Immature natural killer cell (primary cell): ENCODE data around the gene BACH2. TPM values are rescaled to one million over a fixed set of nuclear protein-coding genes. Genes with fewer than 3 reads are reported as not detected.
A peak's percentile ranks its signal among the peaks of the same experiment; 100 is the strongest.
"Not testable (repeated sequence)": the region's sequence is repeated elsewhere in the genome, so short reads cannot be mapped to it uniquely, and the experiment has no call there.

Source experiments
- DNase-seq, 3 donors: peaks; one replicate each; pipeline ENCODE4 v3.0.0; 2022; ENCODE audit warnings: mixed read lengths in 1 of 3
- H3K27ac Mint-ChIP-seq, 6 donors: one replicate each; pipeline ENCODE4 v1.8.0; 2020; ENCODE audit warnings: mixed read lengths in 6 of 6, mild to moderate bottlenecking in 5 of 6, inconsistent platforms in 4 of 6, moderate library complexity in 3 of 6
- H3K27me3 Mint-ChIP-seq, 3 donors: one replicate each; pipeline ENCODE4 v1.8.0; 2020 to 2021; ENCODE audit warnings: low read depth in 3 of 3, mild to moderate bottlenecking in 3 of 3, mixed read lengths in 3 of 3, moderate library complexity in 3 of 3, inconsistent platforms in 1 of 3
- H3K36me3 Mint-ChIP-seq, 3 donors: one replicate each; pipeline ENCODE4 v1.8.0; 2020; ENCODE audit warnings: mixed read lengths in 3 of 3, inconsistent platforms in 2 of 3, mild to moderate bottlenecking in 2 of 3
- H3K4me1 Mint-ChIP-seq, 2 donors: one replicate each; pipeline ENCODE4 v1.8.0; 2020; ENCODE audit warnings: inconsistent platforms in 2 of 2, mild to moderate bottlenecking in 2 of 2, mixed read lengths in 2 of 2, moderate library complexity in 1 of 2
- H3K4me3 Mint-ChIP-seq, 5 donors: one replicate each; pipeline ENCODE4 v1.8.0; 2020; ENCODE audit warnings: mild to moderate bottlenecking in 5 of 5, mixed read lengths in 5 of 5, inconsistent platforms in 3 of 5, moderate library complexity in 3 of 5
- H3K9me3 Mint-ChIP-seq, 6 donors: one replicate each; pipeline ENCODE4 v1.8.0; 2020; ENCODE audit warnings: mild to moderate bottlenecking in 6 of 6, mixed read lengths in 6 of 6, inconsistent platforms in 4 of 6, moderate library complexity in 3 of 6
- polyA plus RNA-seq, 3 donors: library from polyadenylated mRNA; unstranded; fragments of 300-500 nt; fragmentation: Illumina TruSeq; gene quantifications; one replicate each; pipeline ENCODE4 v1.2.3, GENCODE V29; 2021

Gene BACH2
- polyA plus RNA-seq, 3 donors from 2014 or later: 2.3 to 8.1 (median 8.0) TPM

DNA sequence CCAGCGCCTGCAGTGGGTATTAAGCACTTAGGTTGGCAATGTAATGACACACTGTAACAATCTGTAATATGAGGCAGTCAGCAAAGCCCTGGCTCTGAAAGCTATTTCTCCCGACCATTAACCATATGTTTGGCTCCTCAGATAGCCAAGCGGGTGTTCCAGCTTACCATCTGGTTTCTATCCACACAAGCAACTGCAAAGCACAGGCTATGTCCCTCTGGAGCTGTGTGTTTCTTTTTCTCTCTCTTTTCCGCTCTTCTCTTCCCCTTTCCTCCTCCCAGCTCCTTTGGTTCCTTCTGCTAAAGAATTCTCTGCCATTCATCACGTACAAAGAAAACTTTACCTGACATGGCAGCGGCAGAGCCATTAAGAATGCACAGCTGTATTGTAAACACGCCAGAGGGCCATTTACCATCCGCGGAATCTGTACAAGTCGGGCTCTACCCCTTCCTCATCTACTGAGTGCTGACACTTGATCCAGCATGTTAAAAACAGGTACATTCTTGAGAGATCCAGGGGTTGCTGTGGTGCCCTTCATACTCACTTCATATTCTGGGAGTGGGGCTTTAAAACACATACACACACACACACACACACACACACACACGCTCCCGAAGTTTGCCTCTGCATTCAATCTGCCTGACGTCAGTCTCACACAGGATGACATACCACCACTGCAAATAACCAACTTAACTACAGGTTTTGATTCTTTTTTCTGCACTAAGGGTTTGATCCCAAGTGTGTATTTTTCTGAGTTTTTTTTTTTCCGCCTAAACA lies 77.2 kb downstream of the BACH2 start:
- DNase-seq: no peak
- Mint-ChIP-seq H3K9me3 (peaks cover 0 to 6% (median 1%) of the 10 kb centered on the region in 6 donors), H3K4me1 (peaks cover 0 to 2% of the 10 kb centered on the region in 2 donors), H3K27me3 (peaks cover 0 to 2% (median 2%) of the 10 kb centered on the region in 3 donors), H3K36me3 (peaks cover 0 to 7% (median 7%) of the 10 kb centered on the region in 3 donors), H3K4me3 (no peak overlapping the region), H3K27ac (no peak overlapping the region)

DNA sequence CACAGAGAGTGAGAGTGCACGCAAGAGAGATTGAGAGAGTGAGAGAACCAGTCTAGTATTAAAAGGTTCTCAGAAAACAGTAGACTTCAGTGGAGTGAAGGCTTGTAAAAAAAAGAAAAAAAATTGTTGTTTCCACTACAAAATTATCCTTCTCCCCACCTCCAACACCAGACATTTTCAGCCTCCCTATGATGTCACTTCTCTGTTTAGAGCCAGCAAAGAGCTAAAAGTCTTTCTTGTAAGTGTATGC lies 77.8 kb downstream of the BACH2 start:
- peaks cover 0 to 6% (median 1%) of the 10 kb centered on the region in 6 donors for H3K9me3 Mint-ChIP-seq
- H3K4me3 Mint-ChIP-seq: no peak overlapping the region
- H3K27ac Mint-ChIP-seq: no peak overlapping the region
- peaks cover 0 to 2% (median 2%) of the 10 kb centered on the region in 3 donors for H3K27me3 Mint-ChIP-seq
- peaks cover 0 to 2% of the 10 kb centered on the region in 2 donors for H3K4me1 Mint-ChIP-seq
- H3K36me3 Mint-ChIP-seq: peaks cover 0 to 7% (median 7%) of the 10 kb centered on the region in 3 donors
- no peak for DNase-seq

DNA sequence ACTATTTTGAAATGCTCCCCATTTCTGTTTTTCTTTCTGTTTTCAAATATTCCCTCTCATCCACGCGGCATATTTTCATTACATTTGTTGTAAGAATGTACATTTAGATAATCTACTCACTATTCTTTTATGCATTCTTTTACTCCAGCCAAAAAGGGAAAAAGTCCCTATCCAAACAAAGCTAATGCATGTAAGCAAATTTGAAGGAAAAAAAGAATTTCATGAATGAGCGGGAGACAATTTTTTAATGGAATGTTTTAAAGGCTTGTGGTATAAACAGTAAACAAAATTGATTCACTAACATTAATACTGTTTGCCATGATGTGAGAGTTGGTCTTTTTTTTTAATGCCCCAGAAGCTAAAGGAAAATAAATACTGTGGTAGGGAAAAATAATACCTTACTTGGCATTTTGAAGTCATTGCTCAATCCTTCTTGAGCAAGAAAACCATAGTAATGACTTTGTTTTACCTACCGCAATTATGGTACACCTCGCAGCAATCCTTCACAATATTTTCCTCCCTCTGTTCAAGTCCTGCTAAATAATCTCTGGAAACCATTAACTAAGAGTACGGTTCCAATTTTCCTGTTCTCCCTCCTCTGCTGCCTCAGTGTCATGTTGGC lies 79.0 kb downstream of the BACH2 start:
- no peak overlapping the region for H3K27ac Mint-ChIP-seq
- H3K4me1 Mint-ChIP-seq: peaks cover 0 to 2% of the 10 kb centered on the region in 2 donors
- DNase-seq: no peak
- no peak overlapping the region for H3K4me3 Mint-ChIP-seq
- peaks cover 0 to 1% (median 0%) of the 10 kb centered on the region in 3 donors for H3K27me3 Mint-ChIP-seq
- H3K36me3 Mint-ChIP-seq: peaks cover 0 to 2% (median 2%) of the 10 kb centered on the region in 3 donors
- H3K9me3 Mint-ChIP-seq: peaks cover 0 to 2% (median 0%) of the 10 kb centered on the region in 6 donors

DNA sequence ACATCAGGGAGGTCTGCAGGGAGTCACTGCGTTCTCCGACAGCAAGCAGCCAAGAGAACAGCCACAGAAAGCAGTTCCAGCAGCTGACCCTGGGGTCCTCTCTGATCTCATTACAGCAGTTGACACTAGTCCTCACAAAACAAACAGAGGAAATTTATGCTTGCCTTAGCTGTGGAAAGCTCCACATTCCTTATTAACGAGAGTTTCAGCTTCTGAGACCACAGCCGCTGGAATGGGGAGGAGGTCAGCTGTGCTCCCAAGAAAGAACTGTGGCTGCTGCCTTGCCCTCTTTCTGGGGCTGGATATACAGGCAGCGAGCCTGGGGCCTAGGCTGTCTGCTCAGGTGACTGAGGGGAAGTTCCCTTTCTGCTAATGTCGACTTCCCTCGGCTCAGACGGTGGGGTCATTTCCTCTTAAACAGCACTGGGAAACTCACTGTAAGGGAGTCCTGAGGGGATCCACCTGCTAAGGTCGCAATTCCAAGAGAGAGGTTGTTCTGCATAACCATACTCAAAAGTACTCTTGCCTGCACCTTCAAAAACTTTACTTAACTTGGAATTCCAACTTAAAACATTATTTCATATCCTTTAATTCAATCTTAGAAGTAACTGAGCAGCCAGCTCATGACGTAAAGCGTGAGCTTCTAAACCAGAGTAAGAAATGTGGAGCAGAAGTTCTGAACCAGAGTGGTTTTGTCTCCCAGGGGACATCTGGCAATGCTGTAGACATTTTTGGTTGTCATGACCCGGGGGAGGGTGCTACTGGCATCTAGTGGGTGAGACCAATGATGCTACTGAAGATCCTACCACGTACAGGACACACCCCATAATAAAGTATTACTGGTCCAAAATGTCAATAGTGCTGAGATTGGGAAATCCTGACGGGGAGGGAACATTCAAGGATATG lies 80.3 kb downstream of the BACH2 start:
- DNase-seq: no peak
- Mint-ChIP-seq H3K27me3 (no peaks in the 10 kb centered on the region), H3K9me3 (no peaks in the 10 kb centered on the region), H3K4me1 (peaks cover 0 to 2% of the 10 kb centered on the region in 2 donors), H3K4me3 (no peak overlapping the region), H3K27ac (peak overlapping the region in 4 of 6 donors; percentile 25 to 73 (median 44)), H3K36me3 (no peaks in the 10 kb centered on the region)

DNA sequence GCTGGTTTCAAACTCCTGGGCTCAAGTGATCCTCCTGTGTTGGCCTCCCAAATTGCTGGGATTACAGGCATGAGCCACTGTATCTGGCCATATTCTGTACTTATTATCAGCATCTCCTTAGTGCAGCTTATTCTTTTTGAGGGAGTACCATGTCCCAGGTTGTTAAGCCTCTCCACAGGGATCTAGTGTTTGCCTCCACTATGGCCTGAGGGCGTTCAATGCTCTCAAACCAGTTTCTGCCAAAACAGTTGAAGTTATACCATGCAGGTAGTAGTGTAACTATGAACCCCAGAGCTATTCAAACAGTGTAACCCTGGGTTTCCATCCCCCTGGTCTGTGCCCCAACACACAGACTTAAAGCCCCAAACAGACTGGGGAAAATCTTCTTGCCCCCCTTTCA lies 81.7 kb downstream of the BACH2 start:
- Mint-ChIP-seq H3K27ac (peak overlapping the region in 1 of 6 donors; percentile 11), H3K36me3 (no peaks in the 10 kb centered on the region), H3K4me3 (no peak overlapping the region), H3K27me3 (peaks cover 0 to 4% (median 0%) of the 10 kb centered on the region in 3 donors), H3K9me3 (no peaks in the 10 kb centered on the region), H3K4me1 (peaks cover 2% of the 10 kb centered on the region in 2 donors)
- DNase-seq: no peak

DNA sequence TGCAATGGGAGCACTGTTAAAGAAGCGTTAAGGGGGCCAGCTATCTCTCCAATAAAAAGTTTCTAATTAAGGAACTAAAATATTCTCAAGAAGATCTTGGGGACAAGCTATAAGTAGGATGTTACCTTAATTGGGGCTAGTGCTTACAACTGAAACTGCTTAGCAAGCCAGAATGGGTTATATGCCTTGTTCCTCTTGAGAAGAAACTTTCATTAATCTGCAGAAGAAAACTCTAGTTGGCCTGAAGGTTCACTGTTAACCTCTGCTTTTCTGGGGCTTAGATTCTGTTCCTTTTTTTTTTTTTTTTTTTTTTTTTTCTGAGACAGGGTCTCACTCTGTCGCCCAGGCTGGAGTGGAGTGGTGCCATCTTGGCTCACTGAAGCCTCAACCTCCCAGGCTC lies 82.2 kb downstream of the BACH2 start:
- Mint-ChIP-seq H3K9me3 (no peaks in the 10 kb centered on the region), H3K4me1 (peaks cover 4 to 7% of the 10 kb centered on the region in 2 donors), H3K36me3 (no peaks in the 10 kb centered on the region), H3K27me3 (peaks cover 0 to 4% (median 0%) of the 10 kb centered on the region in 3 donors), H3K4me3 (no peak overlapping the region), H3K27ac (peak overlapping the region in 2 of 6 donors; percentile 18 to 49)
- DNase-seq: no peak

DNA sequence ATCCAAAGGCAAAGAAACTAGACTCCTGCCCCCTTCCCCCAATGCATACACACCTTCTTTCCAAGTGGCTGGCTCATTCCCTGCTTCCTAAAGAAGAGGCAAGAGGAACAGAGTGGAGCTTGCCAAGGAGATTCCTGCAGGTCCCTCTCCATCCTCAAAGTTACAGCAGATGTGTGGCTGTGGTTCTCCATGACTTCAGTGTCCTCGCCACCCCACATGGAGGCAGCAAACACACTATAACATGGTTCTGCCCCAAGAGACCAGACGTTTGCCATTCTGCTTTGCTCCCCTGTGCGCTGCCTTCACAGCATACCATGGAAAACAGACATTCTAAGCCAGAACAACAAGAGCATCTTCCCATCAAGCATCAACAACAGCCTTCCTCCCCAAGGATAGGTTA lies 84.4 kb downstream of the BACH2 start:
- peaks cover 4 to 10% of the 10 kb centered on the region in 2 donors for H3K4me1 Mint-ChIP-seq
- no peak overlapping the region for H3K4me3 Mint-ChIP-seq
- peaks cover 0 to 4% (median 3%) of the 10 kb centered on the region in 3 donors for H3K27me3 Mint-ChIP-seq
- no peak for DNase-seq
- no peaks in the 10 kb centered on the region for H3K36me3 Mint-ChIP-seq
- H3K9me3 Mint-ChIP-seq: no peaks in the 10 kb centered on the region
- peak overlapping the region in 2 of 6 donors; percentile 6 to 71 for H3K27ac Mint-ChIP-seq

DNA sequence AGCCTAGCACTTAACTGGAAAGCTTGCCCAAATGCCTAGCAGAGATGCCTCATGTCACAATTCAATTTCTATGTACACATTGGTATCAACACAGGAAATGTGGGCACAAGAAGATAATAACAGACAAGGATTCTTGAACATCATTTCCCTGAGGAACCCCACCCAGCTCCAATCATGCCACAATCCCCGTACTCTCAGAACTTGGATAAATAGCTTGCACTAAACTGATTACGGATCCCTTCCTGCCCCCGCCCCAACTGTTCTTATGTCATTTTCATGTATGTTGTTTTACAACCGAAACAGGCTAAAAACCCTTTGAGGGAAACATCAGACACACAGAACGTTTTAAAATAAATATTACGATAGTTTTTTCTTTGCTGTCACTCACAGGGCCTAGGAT lies 87.1 kb downstream of the BACH2 start:
- DNase-seq: no peak
- Mint-ChIP-seq H3K4me1 (peaks cover 2 to 10% of the 10 kb centered on the region in 2 donors), H3K36me3 (no peaks in the 10 kb centered on the region), H3K4me3 (no peak overlapping the region), H3K27me3 (peaks cover 0 to 11% (median 3%) of the 10 kb centered on the region in 3 donors), H3K9me3 (no peaks in the 10 kb centered on the region), H3K27ac (no peak overlapping the region)

DNA sequence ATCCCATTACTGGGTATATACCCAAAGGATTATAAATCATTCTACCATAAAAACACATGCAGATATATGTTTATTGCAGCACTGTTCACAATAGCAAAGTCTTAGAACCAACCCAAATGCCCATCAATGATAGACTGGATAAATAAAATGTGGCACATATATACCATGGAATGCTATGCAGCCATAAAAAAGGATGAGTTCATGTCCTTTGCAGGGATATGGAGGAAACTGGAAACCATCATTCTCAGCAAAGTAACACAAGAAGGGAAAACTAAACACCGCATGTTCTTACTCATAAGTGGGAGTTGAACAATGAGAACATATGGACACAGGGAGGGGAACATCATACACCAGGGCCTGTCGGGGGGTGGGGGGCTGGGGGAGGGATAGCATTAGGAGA lies 88.0 kb downstream of the BACH2 start:
- H3K27me3 Mint-ChIP-seq: peaks cover 0 to 11% (median 5%) of the 10 kb centered on the region in 3 donors
- H3K4me3 Mint-ChIP-seq, H3K27ac Mint-ChIP-seq, H3K9me3 Mint-ChIP-seq, DNase-seq, H3K36me3 Mint-ChIP-seq: not testable (repeated sequence)
- peaks cover 2 to 10% of the 10 kb centered on the region in 2 donors for H3K4me1 Mint-ChIP-seq

DNA sequence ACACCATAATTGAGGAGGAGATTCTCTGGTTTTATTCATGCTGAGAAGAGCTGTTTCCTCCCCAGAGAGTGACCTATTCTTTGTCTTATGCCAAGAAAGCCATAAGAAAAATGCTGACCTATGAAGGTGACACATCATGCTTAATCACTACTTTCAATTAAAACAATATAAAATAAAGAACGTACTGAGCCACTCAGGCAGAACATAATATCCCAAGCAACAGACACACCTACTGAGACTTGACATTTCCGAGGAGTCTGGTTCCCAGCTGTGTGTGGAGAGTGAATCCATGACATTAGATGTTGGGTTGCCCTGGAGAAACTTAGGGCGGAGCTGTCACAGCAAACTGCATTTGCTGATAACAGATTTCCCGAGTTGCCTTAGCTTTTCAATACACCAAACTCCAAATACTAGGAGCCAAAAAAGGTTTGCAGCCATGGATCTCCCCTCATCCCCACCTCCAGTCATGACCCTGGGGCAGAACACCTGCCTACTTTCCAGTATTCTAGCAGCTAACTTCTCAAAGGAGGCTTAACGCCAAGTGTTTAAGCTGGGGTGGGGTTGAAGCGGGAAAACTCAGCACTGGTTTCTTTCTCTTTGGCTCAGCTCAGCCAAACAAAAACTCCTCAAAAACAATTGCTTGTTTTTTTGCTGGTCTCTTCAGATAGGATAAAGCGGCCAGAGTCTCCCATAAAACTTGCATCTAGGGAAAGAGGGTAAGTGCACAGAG lies 92.2 kb downstream of the BACH2 start:
- no peaks in the 10 kb centered on the region for H3K9me3 Mint-ChIP-seq
- no peaks in the 10 kb centered on the region for H3K36me3 Mint-ChIP-seq
- DNase-seq: no peak
- H3K4me3 Mint-ChIP-seq: no peak overlapping the region
- peaks cover 6 to 16% of the 10 kb centered on the region in 2 donors for H3K4me1 Mint-ChIP-seq
- H3K27me3 Mint-ChIP-seq: peaks cover 0 to 8% (median 7%) of the 10 kb centered on the region in 3 donors
- H3K27ac Mint-ChIP-seq: no peak overlapping the region

DNA sequence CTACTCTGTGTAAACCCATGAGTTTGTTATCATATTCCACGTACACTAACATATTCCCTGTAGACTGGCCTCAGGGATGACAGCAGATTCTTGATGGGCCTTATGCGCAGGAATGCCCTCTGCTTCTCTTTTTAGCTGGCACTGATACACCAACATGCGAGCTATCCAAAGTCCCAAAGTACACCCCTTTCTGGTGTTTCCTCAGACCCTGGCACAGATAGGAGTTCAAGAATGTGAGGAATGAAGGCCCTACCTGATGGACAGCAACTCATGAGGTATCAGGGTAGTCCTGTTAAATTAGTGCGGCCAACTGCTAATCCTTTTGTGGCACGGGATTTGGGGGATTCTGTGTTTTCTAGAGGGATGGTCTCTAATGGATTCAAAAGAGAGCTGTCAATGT lies 93.0 kb downstream of the BACH2 start:
- Mint-ChIP-seq H3K4me3 (no peak overlapping the region), H3K36me3 (no peaks in the 10 kb centered on the region), H3K27me3 (peaks cover 0 to 9% (median 7%) of the 10 kb centered on the region in 3 donors), H3K27ac (no peak overlapping the region), H3K4me1 (peaks cover 6 to 13% of the 10 kb centered on the region in 2 donors), H3K9me3 (no peaks in the 10 kb centered on the region)
- no peak for DNase-seq

DNA sequence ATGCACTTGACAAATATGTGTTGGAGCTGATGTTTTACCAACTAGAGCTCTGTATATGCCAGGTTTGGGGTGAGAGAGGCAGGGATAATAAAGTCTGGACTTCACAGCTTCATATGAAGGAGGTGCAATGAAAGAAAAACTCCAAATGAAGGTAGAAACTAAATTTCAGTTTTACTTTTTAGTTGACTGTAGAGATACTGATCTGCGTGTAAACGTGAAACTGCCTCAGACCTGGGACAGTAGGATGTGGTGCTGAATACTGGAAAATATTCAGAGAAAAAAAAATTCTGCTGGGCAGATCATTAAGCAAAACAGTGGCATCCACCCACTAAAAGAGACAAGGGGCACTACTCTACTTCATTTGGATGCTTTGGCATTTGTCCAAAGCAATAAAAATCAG lies 94.5 kb downstream of the BACH2 start:
- H3K36me3 Mint-ChIP-seq: peaks cover 0 to 7% (median 3%) of the 10 kb centered on the region in 3 donors

DNA sequence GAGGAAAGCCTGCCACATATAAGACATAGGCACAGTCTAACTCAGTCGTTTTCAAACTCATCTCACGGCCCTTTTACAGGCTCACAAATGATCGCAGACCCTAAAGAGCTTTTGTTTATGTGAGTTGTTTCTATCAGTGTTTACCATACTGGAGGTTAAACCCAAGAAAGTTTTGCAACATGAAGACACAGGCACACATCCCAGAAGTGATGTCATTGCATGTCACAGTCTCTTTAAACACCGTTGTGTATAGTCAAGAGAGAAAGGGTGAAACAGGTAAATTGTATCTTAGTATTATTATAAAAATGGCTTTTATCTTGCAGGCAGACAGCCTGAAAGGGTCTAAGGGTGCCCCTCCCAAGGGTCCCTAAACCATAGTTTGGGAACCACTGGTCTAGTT lies 96.7 kb downstream of the BACH2 start:
- Mint-ChIP-seq H3K9me3 (no peaks in the 10 kb centered on the region), H3K4me1 (peaks cover 6 to 13% of the 10 kb centered on the region in 2 donors), H3K4me3 (no peak overlapping the region), H3K36me3 (peaks cover 0 to 7% (median 3%) of the 10 kb centered on the region in 3 donors), H3K27me3 (peaks cover 0 to 6% (median 2%) of the 10 kb centered on the region in 3 donors), H3K27ac (no peak overlapping the region)
- DNase-seq: no peak

More for the DNA sequence above, 94.5 kb downstream of the BACH2 start:
- Mint-ChIP-seq H3K27ac (peak overlapping the region in 4 of 6 donors; percentile 7 to 50 (median 15)), H3K9me3 (no peaks in the 10 kb centered on the region), H3K27me3 (peaks cover 0 to 9% (median 6%) of the 10 kb centered on the region in 3 donors), H3K4me3 (no peak overlapping the region), H3K4me1 (peaks cover 6 to 13% of the 10 kb centered on the region in 2 donors)
- no peak for DNase-seq
